MCF 10A (cell line): Measurements from ENCODE around the gene SEC63. TPM values are rescaled to one million over a fixed set of nuclear protein-coding genes. Genes with fewer than 3 reads are reported as not detected.
"Not testable (repeated sequence)": the region's sequence is repeated elsewhere in the genome, so short reads cannot be mapped to it uniquely, and the experiment has no call there.

Experiments
- BruUV-seq: library from RNA; stranded (reverse); fragments of 400-500 nt; replicated peaks from 2 replicates; lab custom pipeline; 2021; lab: Mats Ljungman, UMichigan
- CTCF ChIA-PET: fragments of 300-600 bp; sonication (Branson Sonifier 250); formaldehyde crosslinking; extraction: SDS; loops from one replicate; lab custom pipeline; 2021; ENCODE audit warnings: antibody characterized with exemption, inconsistent platforms; lab: Yijun Ruan, JAX
- POLR2A ChIA-PET: fragments of 300-600, 350-650 bp; sonication (Branson Sonifier 250); formaldehyde crosslinking; extraction: SDS; loops from one replicate; lab custom pipeline; 2020; ENCODE audit warnings: antibody characterized with exemption, inconsistent platforms; lab: Yijun Ruan, JAX
- DNase-seq: peaks from one replicate; pipeline ENCODE4 v3.0.0-alpha.2; 2018; ENCODE audit not compliant: unreplicated experiment
- H3K27ac Mint-ChIP-seq: one replicate; pipeline ENCODE4 v1.8.0; 2022; ENCODE audit warnings: mild to moderate bottlenecking, low read depth, mixed read lengths; ENCODE audit not compliant: unreplicated experiment
- H3K27me3 Mint-ChIP-seq: one replicate; pipeline ENCODE4 v1.8.0; 2022; ENCODE audit warnings: mixed read lengths; ENCODE audit not compliant: insufficient read depth, unreplicated experiment
- H3K36me3 Mint-ChIP-seq: one replicate; pipeline ENCODE4 v1.8.0; 2022; ENCODE audit warnings: mild to moderate bottlenecking, moderate library complexity, mixed read lengths; ENCODE audit not compliant: insufficient read depth, unreplicated experiment
- H3K4me1 Mint-ChIP-seq: one replicate; pipeline ENCODE4 v1.8.0; 2022; ENCODE audit warnings: mixed read lengths; ENCODE audit not compliant: insufficient read depth, unreplicated experiment
- H3K4me3 Mint-ChIP-seq: one replicate; pipeline ENCODE4 v1.8.0; 2022; ENCODE audit warnings: mild to moderate bottlenecking, moderate library complexity, mixed read lengths; ENCODE audit not compliant: unreplicated experiment
- H3K9me3 Mint-ChIP-seq: one replicate; pipeline ENCODE4 v1.8.0; 2022; ENCODE audit warnings: mixed read lengths; ENCODE audit not compliant: unreplicated experiment
- CTCF ChIP-seq: fragments of 200-600 bp; IDR thresholded peaks from one replicate; pipeline ENCODE4 v1.8.0; 2022; ENCODE audit warnings: antibody characterized with exemption, mild to moderate bottlenecking; ENCODE audit not compliant: unreplicated experiment
- intact Hi-C: fragments of 100-400 bp; cut with micrococcal nuclease; formaldehyde crosslinking; loops from 2 replicates; pipeline ENCODE4 v1.14.1; 2022
- total RNA-seq: library from RNA; stranded (reverse); gene quantifications from 2 replicates; pipeline ENCODE4 v1.2.3, GENCODE V29; 2022

SEC63 gene
- total RNA-seq, 1 experiment from 2014 or later: 204 TPM

GRCh38 chr6:107866606-107867301, 91.3 kb downstream of the SEC63 start:
- ChIA-PET CTCF (interaction anchor here (0.6 to 3.9 kb wide), 17 partner anchors 9 to 1093 kb away, joined by 3 to 18 read pairs (median 3); partner anchors contain the start of gene MTRES1), POLR2A (interaction anchor here (0.8 kb wide), 1 partner anchor 19 kb away, joined by 3 read pairs; no protein-coding TSS in a partner anchor)
- Mint-ChIP-seq H3K27me3 (no peaks in the 10 kb centered on the region), H3K9me3 (no peaks in the 10 kb centered on the region), H3K36me3 (peaks cover 54% of the 10 kb centered on the region), H3K4me3 (no peak overlapping the region), H3K27ac (no peak overlapping the region), H3K4me1 (peaks cover 4% of the 10 kb centered on the region)
- peak; percentile 60 for DNase-seq
- TF ChIP-seq CTCF: peak; percentile 42
- intact Hi-C loops: no loop called here
- no TSS peak for BruUV-seq

GRCh38 chr6:107864226-107865127, 93.5 kb downstream of the SEC63 start:
- CTCF ChIA-PET: interaction anchor here (0.6 to 1.7 kb wide), 6 partner anchors 16 to 193 kb away, joined by 3 to 8 read pairs (median 4); no protein-coding TSS in a partner anchor
- H3K4me3 Mint-ChIP-seq: no peak overlapping the region
- BruUV-seq: no TSS peak
- peaks cover 33% of the 10 kb centered on the region for H3K36me3 Mint-ChIP-seq
- no peak for DNase-seq
- H3K9me3 Mint-ChIP-seq: no peaks in the 10 kb centered on the region
- no peaks in the 10 kb centered on the region for H3K4me1 Mint-ChIP-seq
- H3K27me3 Mint-ChIP-seq: no peaks in the 10 kb centered on the region
- intact Hi-C loops: no loop called here
- no peak overlapping the region for H3K27ac Mint-ChIP-seq
- TF ChIP-seq CTCF: no peak
- POLR2A ChIA-PET: interaction anchor here (0.6 to 1.1 kb wide), 2 partner anchors 44 to 82 kb away, joined by 3 read pairs; no protein-coding TSS in a partner anchor

- ChIA-PET POLR2A (no interaction called here), CTCF (interaction anchor here (0.7 to 1.7 kb wide), 3 partner anchors 9 to 191 kb away, joined by 3 read pairs; no protein-coding TSS in a partner anchor)
- DNase-seq: no peak
- TF ChIP-seq CTCF: no peak
- H3K9me3 Mint-ChIP-seq: no peaks in the 10 kb centered on the region
- H3K27me3 Mint-ChIP-seq: no peaks in the 10 kb centered on the region
- H3K27ac Mint-ChIP-seq: no peak overlapping the region
- H3K4me1 Mint-ChIP-seq: no peaks in the 10 kb centered on the region
- intact Hi-C loops: no loop called here
- BruUV-seq: no TSS peak
- peaks cover 16% of the 10 kb centered on the region for H3K36me3 Mint-ChIP-seq
- H3K4me3 Mint-ChIP-seq: no peak overlapping the region
Observed at GRCh38 chr6:107862383-107862782, 95.6 kb downstream of the SEC63 start.

- H3K36me3 Mint-ChIP-seq, H3K27me3 Mint-ChIP-seq, H3K4me1 Mint-ChIP-seq, H3K9me3 Mint-ChIP-seq, DNase-seq, BruUV-seq, intact Hi-C loops, H3K4me3 Mint-ChIP-seq, H3K27ac Mint-ChIP-seq: not testable (repeated sequence)
- POLR2A ChIA-PET: interaction anchor here (0.7 kb wide), 1 partner anchor 1207 kb away, joined by 4 read pairs; no protein-coding TSS in a partner anchor
- CTCF ChIA-PET: interaction anchor here (1.0 kb wide), 1 partner anchor 13 kb away, joined by 3 read pairs; no protein-coding TSS in a partner anchor
Observed at GRCh38 chr6:107860963-107861362, 97.0 kb downstream of the SEC63 start.

GRCh38 chr6:107860144-107860543, 97.9 kb downstream of the SEC63 start:
- DNase-seq, intact Hi-C loops, H3K36me3 Mint-ChIP-seq, H3K27ac Mint-ChIP-seq, H3K4me3 Mint-ChIP-seq, H3K27me3 Mint-ChIP-seq, BruUV-seq, H3K4me1 Mint-ChIP-seq, H3K9me3 Mint-ChIP-seq, POLR2A ChIA-PET: not testable (repeated sequence)
- CTCF ChIA-PET: interaction anchor here (1.0 kb wide), 1 partner anchor 12 kb away, joined by 3 read pairs; no protein-coding TSS in a partner anchor
